ENCODE results near the gene GDF3. TPM values are rescaled to one million over a fixed set of nuclear protein-coding genes. Genes with fewer than 3 reads are reported as not detected.

Gene GDF3
- total RNA-seq, 1 donor from 2014 or later, result not detected

GRCh38 chr12:7705846-7706245 lies 10.3 kb upstream of the GDF3 start:
- DNase-seq (ENCODE audit: extremely low spot score, unreplicated experiment), result no peak
- Mint-ChIP-seq H3K4me3 (no peak overlapping the region), H3K4me1 (ENCODE audit: unreplicated experiment) (no peaks in the 10 kb centered on the region), H3K9me3 (no peaks in the 10 kb centered on the region), H3K36me3 (no peaks in the 10 kb centered on the region), H3K27ac (no peak overlapping the region), H3K27me3 (peaks cover 5% of the 10 kb centered on the region)
- TF ChIP-seq CTCF (conservative IDR thresholded peaks at IDR 0.05), result no peak

- no peak overlapping the region for H3K27ac Mint-ChIP-seq
- no peak for TF ChIP-seq CTCF (conservative IDR thresholded peaks at IDR 0.05)
- no peaks in the 10 kb centered on the region for H3K36me3 Mint-ChIP-seq
- H3K4me1 Mint-ChIP-seq (ENCODE audit: unreplicated experiment), result no peaks in the 10 kb centered on the region
- no peaks in the 10 kb centered on the region for H3K9me3 Mint-ChIP-seq
- H3K27me3 Mint-ChIP-seq, result peaks cover 21% of the 10 kb centered on the region
- no peak for DNase-seq (ENCODE audit: extremely low spot score, unreplicated experiment)
- H3K4me3 Mint-ChIP-seq, result no peak overlapping the region
Measured at GRCh38 chr12:7695237-7695560, 376 bp downstream of the GDF3 start.

GRCh38 chr12:7694556-7695236 lies 879 bp downstream of the GDF3 start:
- Mint-ChIP-seq H3K4me1 (ENCODE audit: unreplicated experiment) (no peaks in the 10 kb centered on the region), H3K27me3 (peaks cover 21% of the 10 kb centered on the region), H3K9me3 (no peaks in the 10 kb centered on the region), H3K4me3 (no peak overlapping the region), H3K36me3 (no peaks in the 10 kb centered on the region), H3K27ac (no peak overlapping the region)
- no peak for TF ChIP-seq CTCF (conservative IDR thresholded peaks at IDR 0.05)
- no peak for DNase-seq (ENCODE audit: extremely low spot score, unreplicated experiment)

- no peaks in the 10 kb centered on the region for H3K4me1 Mint-ChIP-seq (ENCODE audit: unreplicated experiment)
- peaks cover 21% of the 10 kb centered on the region for H3K27me3 Mint-ChIP-seq
- no peaks in the 10 kb centered on the region for H3K9me3 Mint-ChIP-seq
- TF ChIP-seq CTCF (conservative IDR thresholded peaks at IDR 0.05), result no peak
- DNase-seq (ENCODE audit: extremely low spot score, unreplicated experiment), result no peak
- no peaks in the 10 kb centered on the region for H3K36me3 Mint-ChIP-seq
- no peak overlapping the region for H3K27ac Mint-ChIP-seq
- H3K4me3 Mint-ChIP-seq, result no peak overlapping the region
Measured at GRCh38 chr12:7693793-7694192, 1.8 kb downstream of the GDF3 start.

GRCh38 chr12:7681535-7681934 lies 14.0 kb downstream of the GDF3 start:
- Mint-ChIP-seq H3K36me3 (no peaks in the 10 kb centered on the region), H3K4me3 (no peak overlapping the region), H3K27ac (no peak overlapping the region), H3K27me3 (no peaks in the 10 kb centered on the region), H3K4me1 (ENCODE audit: unreplicated experiment) (no peaks in the 10 kb centered on the region), H3K9me3 (no peaks in the 10 kb centered on the region)
- no peak for TF ChIP-seq CTCF (conservative IDR thresholded peaks at IDR 0.05)
- DNase-seq (ENCODE audit: extremely low spot score, unreplicated experiment), result no peak
